ELR (cell line): ENCODE measurements around the gene LPO.

Experiments used
- DNase-seq: peaks from one replicate; pipeline ENCODE4 v3.0.0-alpha.2; 2015; ENCODE audit warnings: low read depth

Gene LPO

DNA sequence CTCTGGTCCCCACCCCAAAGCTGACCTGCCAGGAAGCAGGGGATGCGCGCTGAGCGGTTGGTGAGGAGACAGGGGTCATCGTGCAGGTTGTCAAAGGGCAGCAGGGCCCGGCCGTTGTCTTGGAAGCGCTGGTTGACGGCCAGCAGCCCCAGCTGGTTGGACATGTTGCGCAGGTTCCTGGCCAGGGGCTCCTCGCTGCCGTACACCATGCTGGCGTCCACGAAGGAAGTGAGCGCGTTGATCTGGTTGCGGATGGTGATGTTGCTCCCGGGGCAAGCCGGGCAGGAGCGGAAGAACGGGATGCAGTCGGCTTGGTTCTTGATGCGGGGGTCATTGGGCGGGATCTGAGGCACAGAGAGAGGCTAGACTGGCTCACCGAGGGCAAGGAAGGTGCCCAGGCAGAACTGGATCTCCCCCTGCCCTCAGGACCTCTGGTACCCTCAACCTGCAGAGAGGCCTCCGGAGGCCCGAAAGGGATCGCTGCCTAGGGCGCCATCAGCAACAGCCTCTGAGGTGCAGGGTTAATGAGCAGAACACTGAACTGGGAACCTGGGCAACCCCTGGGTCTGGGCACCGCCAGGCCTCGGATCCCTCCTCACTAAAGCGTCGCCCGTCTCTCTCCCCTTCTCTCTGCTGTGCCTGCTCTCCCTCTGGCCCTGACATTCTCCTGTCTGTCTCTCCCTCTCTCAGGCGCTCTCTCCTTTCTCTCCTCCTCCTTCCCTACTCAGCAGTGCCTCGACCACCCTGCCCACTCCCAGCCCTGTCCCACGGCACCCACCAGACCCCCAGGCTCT is 39.6 kb downstream of the LPO start:
- no peak for DNase-seq

- DNase-seq: no peak
These were observed 40.3 kb downstream of the LPO start for GRCh38 chr17:58278661-58279015.

DNA sequence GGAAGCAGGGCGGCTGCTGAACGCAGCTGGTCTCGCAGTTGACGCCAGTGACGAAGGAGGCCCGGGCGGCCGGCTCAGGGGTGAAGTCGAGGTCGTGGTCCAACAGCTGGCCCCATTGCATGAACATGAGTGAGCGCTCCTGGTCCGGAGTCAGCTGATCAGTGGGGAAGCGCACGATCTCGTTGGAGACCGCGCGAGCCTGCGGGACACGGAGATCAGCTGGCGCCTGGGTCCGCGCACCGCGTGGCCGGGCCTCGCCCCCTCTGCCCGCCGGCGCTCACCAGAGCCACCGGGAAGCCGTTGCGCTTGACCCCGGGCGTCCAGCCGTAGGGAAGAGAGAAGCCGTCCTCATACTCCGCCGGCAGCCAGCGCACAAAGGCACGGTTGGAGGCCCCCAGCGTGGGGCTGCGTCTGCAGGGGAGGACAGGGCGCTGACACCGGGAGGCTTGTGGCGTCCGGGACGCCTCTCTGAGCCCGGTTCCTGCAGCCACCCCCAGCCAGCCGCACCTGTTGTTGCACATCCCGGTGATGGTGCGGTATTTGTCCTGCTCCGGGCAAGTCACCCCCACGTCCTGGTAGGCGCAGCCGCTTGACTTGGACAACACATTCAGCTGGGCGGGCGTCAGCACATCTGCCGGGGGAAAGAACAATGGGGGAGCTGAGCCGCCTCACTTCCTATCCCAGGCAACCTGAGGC is 40.8 kb downstream of the LPO start:
- no peak for DNase-seq

DNA sequence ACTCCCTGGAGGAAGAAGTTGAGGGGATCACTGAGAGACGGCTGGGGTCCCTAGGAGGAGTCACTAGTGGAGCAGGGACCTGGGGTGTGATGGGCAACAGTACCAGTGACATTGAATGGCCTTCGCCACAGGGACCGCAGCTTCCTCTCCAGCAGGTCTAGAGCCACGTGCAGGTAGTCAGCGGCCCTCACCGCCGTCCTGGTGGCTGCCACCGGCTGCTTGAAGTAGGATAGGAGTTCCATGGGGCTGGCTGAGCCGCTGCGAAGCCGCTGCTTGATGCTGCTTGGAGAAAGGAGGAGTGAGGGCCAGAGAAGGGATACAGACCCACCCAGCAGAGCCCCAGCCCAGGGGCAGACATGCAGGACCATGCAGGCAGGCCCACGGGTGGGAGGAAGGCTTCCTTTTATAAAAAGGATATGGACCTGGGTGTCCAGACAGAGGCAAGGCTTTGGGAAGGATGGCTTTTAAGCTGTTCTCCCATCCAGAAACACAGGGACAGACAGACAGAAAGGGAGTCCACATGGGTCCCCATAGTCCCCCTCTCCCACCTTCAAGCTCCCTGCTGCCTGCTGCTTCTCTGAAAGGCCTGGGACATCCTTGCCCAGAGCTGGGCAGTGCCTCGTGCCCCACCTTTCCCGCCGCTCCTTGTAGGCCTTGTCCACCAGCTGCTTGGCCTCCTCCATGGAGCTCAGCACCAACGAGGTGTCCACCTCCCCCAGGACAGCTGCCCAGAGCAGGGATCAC is 41.5 kb downstream of the LPO start:
- no peak for DNase-seq

DNA sequence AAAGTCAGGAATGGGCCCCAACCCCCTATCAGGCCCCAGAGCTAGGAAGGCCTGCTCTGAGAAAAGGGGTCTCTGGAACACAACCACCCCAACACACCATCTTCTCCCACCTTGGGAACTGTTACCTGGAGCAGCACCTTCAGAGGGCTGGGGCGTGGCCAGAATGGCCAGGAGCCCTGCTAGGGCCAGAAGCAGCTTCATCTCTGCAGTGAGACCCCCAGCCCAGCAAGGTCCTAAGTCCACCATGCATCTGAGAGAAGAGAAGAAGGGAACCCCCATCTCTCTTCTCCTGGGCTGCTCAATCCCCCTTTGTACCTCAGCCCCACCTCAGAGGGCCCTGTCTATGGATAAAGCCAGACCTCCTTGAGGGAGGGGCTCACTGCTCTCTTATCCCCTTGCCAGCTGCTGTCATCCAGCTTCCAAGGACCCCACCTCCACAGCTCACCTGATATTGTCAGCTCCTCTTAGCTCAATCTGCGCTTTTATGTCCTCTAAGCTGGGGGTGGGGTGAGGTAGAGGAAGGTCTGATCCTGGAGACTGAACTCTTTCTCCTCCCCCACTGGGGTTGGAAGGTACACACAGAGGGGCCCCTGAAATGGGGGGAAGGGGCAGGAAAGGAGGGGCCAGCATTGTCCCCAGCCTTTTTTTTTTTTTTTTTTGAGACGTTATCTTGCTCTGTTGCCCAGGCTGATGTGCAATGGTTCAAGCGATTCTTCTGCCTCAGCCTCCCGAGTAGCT is 42.3 kb downstream of the LPO start, which contains the start of gene MPO:
MPO (minus strand) TSS at position 456 of the 738 bp plus-strand sequence; CDS start at position 279, 177 bp downstream.
- DNase-seq: no peak

DNA sequence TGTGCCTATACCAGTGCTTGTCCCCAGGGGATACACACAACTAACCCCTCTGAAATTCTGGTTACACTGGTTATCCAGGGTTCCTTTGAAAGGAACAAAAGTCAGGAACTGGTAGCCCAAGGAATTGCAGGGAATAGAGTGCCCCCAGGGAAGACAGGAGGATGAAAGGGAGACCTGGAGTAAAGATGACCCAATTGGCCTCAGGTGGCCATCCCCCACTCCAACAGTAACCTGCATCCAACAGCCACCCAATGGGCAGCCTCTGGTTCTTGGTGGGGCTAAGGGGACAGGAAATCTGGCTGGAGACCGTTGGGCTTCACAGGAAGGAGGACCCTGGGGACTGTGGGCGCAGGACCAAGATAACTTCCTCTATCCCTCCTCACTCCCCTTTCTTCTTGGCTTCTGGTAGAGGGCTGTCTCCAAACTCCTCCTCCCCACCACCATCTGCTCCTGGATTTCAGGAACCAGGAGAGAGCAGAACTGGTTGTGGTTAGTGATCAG is 43.2 kb downstream of the LPO start:
- no peak for DNase-seq

GRCh38 chr17:58282442-58282841 is 44.1 kb downstream of the LPO start:
- no peak for DNase-seq

GRCh38 chr17:58283674-58284612 is 45.6 kb downstream of the LPO start:
- no peak for DNase-seq

GRCh38 chr17:58284613-58285421 is 46.4 kb downstream of the LPO start:
- no peak for DNase-seq

- DNase-seq: peak; percentile 11
These were observed 47.0 kb downstream of the LPO start for GRCh38 chr17:58285422-58285810.

DNA sequence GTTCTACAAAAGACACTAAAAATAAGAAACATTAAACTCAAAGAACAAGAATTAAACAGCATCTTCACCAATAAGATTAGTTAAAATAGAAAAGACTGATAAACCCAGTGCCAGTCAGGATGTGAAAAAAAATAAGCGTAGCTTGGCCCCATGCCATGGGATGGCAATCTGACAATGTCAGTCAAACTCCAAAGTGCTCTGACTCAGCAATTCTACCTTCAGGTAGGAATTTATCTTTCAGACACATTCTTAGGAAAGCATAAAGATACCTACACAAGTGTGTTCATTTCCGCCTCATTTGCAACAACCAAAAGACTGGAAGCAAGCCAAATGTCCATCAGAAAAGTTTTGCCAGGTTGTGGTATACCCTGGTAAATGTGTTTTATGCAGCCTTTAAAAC is 51.5 kb downstream of the LPO start:
- no peak for DNase-seq

GRCh38 chr17:58291246-58291645 is 52.9 kb downstream of the LPO start:
- DNase-seq: no peak

DNA sequence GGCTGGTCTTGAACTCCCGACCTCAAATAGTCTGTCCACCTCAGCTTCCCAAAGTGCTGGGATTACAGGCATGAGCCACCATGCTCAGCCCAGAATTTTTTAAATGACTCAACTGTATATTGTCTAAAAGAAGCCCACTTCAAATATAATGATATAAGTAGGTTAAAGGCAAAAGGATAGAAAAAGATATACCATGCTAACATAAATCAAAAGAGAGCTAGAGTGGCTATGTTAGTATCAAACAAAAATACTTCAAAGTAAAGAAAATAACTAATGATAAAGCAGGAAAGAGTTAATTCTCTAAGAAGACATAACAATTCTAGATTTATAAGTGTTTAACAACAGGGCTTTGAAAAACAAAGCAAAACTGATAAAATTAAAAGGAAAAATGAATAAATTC is 55.6 kb downstream of the LPO start:
- DNase-seq: no peak

DNA sequence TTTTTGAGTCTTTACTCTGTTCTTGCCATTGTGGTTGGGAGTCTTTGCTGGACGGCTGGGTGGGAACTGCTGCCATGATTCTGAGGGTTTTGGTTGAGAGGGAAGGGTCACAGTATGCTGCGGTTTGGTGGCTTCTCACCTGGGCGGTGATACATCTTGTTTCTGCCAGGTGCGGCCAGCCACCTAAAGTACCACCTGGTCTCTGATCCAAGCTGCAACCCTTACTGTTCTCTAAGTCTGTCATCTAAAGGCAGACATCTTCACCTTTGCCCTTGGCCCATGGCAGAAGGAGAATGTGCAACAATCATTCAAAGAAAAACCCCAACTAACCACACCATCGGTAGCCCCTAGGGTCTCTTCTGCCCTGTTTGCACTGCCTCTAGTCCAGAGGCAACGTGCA is 62.0 kb downstream of the LPO start:
- DNase-seq: no peak

- no peak for DNase-seq
These were observed 63.2 kb downstream of the LPO start for GRCh38 chr17:58301504-58302150.

- DNase-seq: no peak
These were observed 64.0 kb downstream of the LPO start for GRCh38 chr17:58302171-58302918.

DNA sequence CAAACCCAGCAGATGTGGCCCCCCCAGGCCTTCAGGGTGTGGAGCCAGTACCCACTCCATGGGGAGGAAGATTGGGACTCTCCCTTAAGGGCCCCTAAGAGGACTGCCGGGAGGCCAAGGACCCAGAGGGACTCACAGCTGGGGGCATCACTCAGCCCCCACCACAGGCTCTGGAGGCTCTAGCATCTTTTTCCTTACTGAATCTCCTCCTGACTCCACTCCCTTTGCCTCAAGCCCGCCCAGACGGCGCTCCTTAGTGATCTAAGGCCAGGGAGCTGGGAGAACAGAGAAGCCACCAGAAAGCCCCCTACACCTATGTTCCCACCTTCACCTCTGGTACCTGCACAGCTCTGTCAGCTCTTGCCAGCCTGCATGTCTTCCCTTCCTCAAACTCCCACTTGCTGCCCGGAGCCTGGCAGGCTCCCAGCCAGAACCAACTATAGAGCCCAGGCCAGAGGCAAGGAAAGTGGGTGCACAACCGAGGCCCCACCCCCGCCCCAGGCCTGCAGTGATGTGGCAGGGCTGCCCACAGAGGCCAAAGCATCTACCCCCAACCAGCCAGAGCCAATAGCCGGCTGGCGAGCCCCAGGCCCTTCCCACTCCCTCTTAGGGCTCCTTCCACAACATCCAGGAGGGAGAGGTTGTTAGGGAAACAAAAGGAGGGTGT is 64.7 kb downstream of the LPO start:
- no peak for DNase-seq
